OCI-LY1 (cell line): ENCODE results near the gene FBXW8.

ENCODE experiments used
- EZH2 ChIP-seq: fragments of 200-600 bp; sonication (generic), shearing (Covaris generic); IDR thresholded peaks from 2 replicates; pipeline ENCODE4 v1.8.0; 2017; ENCODE audit warnings: borderline replicate concordance, mixed run types, mild to moderate bottlenecking, antibody characterized with exemption, low read length, moderate library complexity, mixed read lengths
- TF ChIP-seq, protein P1 (sequence below): fragments of 200-600 bp; sonication (generic), shearing (Covaris generic); IDR thresholded peaks from 2 replicates; pipeline ENCODE4 v1.5.1; 2017; ENCODE audit warnings: mild to moderate bottlenecking, antibody characterized with exemption, low read length, moderate library complexity, mixed read lengths

DNA sequence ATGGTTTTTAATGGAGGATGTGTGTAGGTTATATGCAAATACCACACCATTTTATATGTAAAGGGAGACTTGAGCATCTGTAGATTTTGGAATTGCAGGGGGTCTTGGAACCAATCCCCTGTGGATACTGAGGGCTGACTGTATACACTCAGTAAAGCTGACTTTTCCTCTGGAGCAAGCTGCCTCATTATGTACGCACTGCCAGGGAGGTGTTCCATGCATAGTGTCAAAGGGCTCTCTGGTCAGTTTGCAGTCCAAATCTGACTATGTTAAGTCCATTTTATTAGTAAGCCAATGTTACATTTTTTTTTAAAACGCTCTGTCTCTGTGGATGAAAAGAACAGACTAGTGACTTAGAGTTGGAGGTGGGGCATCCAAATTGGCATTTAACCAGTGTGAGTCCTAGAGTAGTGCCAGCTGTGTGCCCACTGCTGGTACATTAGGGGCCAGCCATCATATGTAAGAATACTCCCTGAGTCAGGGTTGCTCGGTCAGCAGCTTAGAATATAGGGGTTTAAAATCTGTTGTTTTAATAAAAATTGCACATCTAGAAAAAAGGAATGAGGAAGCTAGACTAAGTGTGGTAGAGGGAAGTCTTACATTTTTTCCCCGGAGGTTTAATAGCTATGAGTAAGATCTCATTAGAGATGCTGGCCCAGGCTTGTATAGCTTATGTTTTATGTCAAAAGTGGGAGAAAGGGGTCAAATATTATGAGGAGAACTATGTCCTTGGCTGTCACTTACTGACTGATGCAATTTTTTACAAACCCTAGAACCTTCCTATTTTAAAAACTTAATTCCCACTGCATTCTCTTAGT, 101.4 kb downstream of the FBXW8 start:
- TF ChIP-seq, protein P1, sequence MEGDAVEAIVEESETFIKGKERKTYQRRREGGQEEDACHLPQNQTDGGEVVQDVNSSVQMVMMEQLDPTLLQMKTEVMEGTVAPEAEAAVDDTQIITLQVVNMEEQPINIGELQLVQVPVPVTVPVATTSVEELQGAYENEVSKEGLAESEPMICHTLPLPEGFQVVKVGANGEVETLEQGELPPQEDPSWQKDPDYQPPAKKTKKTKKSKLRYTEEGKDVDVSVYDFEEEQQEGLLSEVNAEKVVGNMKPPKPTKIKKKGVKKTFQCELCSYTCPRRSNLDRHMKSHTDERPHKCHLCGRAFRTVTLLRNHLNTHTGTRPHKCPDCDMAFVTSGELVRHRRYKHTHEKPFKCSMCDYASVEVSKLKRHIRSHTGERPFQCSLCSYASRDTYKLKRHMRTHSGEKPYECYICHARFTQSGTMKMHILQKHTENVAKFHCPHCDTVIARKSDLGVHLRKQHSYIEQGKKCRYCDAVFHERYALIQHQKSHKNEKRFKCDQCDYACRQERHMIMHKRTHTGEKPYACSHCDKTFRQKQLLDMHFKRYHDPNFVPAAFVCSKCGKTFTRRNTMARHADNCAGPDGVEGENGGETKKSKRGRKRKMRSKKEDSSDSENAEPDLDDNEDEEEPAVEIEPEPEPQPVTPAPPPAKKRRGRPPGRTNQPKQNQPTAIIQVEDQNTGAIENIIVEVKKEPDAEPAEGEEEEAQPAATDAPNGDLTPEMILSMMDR = no peak
- no peak for TF ChIP-seq EZH2
